Jurkat, Clone E6-1 (cell line): ENCODE results near the gene KRTAP1-3.
"Not testable (repeated sequence)": the region's sequence is repeated elsewhere in the genome, so short reads cannot be mapped to it uniquely, and the experiment has no call there.

Experiments used
- DNase-seq: peaks from one replicate; pipeline ENCODE4 v3.0.0-alpha.2; 2011; ENCODE audit warnings: low read depth, low spot score
- H3K4me3 ChIP-seq: 2 replicates; pipeline ENCODE4 v1.5.1; 2011; ENCODE audit warnings: mild to moderate bottlenecking, low read length, control low read depth, moderate library complexity

Gene KRTAP1-3

DNA sequence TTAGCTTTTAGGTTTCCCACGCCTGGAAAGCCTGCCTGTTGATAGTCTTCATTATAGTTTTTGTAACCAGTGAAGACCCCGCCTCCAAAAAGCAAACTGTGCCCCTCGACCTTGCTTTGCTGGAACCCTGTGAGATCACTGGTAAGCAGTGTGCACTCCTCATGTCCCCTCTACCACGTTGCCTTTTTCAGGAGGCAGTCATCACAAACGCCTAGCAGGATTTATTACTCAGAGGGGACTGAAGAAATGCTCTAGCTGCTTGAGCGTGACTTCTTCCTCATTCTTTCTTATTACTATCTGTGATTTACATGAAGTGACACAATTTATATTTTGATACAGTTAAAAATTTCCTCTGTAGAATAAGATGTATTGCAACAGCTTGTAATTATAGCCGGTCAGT is 19.2 kb downstream of the KRTAP1-3 start:
- DNase-seq, result no peak
- H3K4me3 ChIP-seq, result no peak overlapping the region

DNA sequence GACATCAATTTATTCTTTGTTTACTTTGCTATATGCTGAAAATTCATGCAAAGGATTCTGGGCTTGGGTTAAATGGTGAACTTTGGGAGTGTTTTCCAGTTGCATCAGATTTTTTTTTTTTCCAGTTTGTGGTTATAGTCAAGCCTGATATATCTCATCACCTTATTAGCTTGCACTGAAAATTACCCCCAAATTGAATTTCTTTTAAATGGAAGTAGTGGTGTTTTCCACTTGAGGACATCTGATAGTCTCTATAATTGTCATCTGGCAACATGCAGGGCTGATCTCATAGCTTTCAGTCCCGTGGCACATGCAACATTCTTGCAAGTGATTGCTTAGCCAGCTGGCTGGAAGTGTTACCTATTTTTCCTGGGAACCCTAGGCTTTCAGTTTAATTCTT is 21.1 kb downstream of the KRTAP1-3 start:
- no peak for DNase-seq
- no peak overlapping the region for H3K4me3 ChIP-seq

GRCh38 chr17:41013181-41013580 is 21.5 kb downstream of the KRTAP1-3 start:
- no peak for DNase-seq
- no peak overlapping the region for H3K4me3 ChIP-seq

- DNase-seq, result no peak
- H3K4me3 ChIP-seq, result no peak overlapping the region
These were observed 22.2 kb downstream of the KRTAP1-3 start for GRCh38 chr17:41012326-41013120.

DNA sequence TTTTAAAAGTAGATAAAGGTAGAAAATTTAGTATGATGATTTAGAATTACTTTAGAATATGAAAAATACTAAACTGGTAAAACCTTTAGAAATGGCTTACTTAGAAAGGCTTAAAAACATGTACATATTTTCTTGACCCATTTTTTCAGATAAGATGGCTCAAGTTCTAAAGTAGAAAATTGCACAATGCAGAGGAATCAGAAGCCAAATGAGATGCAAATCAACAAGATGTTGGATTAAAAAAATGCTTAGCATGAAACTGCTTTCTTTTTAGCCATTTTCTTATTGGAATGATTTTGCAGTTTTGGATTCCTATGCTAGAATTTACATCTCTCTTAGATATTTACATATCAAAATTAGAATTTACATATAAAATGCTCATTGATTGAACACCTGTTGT is 24.2 kb downstream of the KRTAP1-3 start:
- no peak overlapping the region for H3K4me3 ChIP-seq
- DNase-seq, result no peak

DNA sequence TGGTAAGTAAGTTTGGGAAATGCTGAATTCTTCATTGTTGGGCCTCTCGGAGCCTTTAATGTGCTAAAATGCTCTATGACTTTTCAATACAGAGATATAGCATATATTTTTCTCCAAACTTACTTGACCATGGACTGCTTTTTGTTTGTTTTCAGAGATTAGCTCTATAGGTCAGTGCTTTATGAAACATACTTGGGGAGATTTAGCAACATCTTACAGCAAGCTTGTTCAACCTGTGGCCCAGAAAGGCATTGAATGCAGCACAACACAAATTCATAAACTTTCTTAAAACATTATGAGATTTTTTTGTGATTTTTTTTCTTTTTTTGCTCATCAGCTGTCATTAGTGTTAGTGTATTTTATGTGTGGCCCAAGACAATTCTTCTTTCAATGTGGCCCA is 24.7 kb downstream of the KRTAP1-3 start:
- DNase-seq, result no peak
- H3K4me3 ChIP-seq, result no peak overlapping the region

DNA sequence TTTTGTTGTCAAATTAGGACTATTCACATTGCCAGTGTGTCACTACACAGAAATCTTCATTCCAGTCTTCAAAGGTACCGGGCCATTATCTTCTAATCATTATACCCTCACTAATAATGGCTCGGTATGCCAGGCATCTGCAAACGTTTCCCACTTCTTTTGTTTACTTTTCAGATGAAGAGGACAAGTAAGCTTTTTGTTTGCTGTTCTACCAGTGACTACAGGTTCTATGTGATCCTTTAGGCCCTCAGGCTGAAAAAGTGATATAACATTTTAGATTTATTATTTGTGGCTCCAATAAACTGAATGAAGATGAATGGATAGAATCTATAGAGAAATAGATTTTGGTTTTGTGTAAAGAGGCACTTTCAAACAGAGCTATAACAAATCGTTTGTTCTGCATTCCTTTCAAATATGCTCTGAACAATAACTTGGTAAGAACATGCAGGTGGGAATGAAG is 25.3 kb downstream of the KRTAP1-3 start:
- no peak overlapping the region for H3K4me3 ChIP-seq
- DNase-seq, result no peak

DNA sequence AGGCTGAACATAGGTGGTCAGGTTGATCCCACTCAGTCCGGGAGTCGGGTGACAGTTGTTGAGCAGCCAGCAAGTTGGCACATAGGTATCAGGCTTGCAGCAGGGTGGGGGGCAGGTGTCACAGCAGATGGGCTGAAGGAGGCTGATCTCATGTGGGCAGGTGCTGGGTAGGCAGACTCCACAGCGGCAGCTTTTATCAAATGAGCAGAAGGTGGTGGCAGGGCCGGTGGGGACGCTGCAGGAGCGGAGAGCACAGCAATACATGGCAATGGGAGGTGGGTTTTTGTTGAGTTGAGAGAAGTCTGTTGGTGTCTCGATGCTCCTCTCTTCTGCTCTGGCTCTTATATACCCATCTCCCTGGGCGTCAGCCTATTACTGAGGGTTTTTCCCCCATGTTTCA is 25.9 kb downstream of the KRTAP1-3 start, which contains the start of gene KRTAP3-1:
Gene KRTAP3-1, minus strand, starts transcription at position 318 of the 400 bp plus-strand sequence. Its CDS starts 54 bp downstream, at position 264.
- DNase-seq, result no peak
- no peak within 1 kb of the TSS for H3K4me3 ChIP-seq

DNA sequence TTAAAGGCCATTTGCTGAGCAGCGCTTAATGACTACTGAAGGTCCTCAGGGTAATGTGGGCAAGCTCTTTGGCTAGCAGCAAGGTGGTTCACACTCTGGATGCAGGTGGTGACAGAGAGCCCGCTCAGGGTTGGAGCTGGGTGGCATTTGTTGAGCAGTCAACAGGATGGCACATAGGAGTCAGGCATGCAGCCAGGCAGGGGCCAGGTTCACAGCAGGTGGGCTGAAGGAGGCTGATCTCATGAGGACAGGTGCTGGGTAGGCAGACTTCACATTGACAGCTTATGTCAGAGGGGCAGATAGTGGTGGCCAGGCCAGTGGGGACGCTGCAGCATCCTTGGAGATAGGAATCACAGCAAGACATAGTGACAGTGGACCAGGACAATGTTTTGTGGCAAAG is 30.3 kb downstream of the KRTAP1-3 start:
- no peak for DNase-seq
- H3K4me3 ChIP-seq, result no peak overlapping the region

- no peak for DNase-seq
- no peak overlapping the region for H3K4me3 ChIP-seq
These were observed 30.7 kb downstream of the KRTAP1-3 start for GRCh38 chr17:41003926-41004325.

GRCh38 chr17:41002814-41003213 is 31.9 kb downstream of the KRTAP1-3 start:
- no peak for DNase-seq
- H3K4me3 ChIP-seq, result no peak overlapping the region

DNA sequence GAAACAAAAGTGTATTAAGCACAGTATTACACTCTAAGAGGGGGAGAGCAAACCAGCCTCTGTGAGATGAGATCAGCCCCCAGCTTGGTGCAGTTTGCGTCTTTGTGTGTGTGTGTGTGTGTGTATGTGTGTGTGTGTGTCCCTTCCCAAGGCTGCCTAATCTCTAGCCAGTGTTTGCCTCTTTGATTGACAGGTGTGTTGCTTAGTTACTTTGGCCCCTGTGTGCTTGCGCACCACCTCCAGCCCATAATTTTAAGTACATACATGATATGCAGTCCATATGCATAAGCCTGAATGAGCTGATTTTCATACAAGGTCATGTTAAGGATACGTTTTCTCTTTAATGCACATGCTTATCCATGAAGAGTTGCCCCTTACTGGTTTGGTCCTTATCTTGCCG is 32.9 kb downstream of the KRTAP1-3 start:
- no peak overlapping the region for H3K4me3 ChIP-seq
- DNase-seq, result no peak

- DNase-seq, H3K4me3 ChIP-seq: not testable (repeated sequence)
These were observed 35.1 kb downstream of the KRTAP1-3 start, which contains the start of gene KRTAP3-2 for GRCh38 chr17:40999563-40999962. TSS of gene KRTAP3-2 (minus strand) at chr17:40999906. CDS start at chr17:40999853, 53 bp downstream.

DNA sequence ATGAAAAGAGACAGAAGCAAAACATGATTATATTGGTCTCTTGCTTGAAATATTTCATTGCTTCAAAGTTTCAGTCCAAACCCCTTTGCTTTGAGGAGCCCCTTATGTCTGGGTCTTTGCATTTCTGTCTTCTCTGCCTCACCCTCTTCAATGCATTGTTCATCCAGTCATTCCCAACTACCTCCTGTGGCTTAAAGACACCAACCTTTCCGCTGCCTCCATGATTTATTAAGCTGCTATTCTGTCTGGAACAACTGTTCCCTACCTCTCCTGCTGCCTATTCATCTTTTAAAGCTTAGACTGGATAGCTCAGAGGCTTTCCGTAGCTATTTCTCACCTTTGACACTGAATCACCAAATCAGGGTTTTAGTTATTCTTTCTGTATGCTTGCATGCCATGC is 37.3 kb downstream of the KRTAP1-3 start:
- DNase-seq, result no peak
- H3K4me3 ChIP-seq, result no peak overlapping the region

GRCh38 chr17:40996829-40997228 is 37.8 kb downstream of the KRTAP1-3 start:
- H3K4me3 ChIP-seq, result no peak overlapping the region
- DNase-seq, result no peak

DNA sequence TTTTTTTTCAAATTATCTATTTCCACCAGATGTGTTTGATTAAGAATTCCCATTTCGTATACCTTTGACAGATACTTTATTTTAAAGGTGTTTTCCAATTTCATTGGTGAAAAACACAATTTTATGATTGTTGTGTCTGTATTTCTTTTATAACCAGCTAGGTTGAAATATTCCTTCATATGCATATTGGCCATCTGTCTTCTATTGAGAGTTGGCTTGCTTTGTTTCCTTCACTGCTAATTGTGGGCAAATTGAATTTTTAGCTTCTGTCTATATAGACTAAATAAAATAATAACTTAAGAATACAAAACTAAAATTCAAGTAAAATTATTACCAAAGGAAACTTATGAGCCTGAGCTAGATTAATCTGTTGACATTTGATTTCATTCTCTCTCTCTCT is 39.6 kb downstream of the KRTAP1-3 start:
- DNase-seq, result no peak
- no peak overlapping the region for H3K4me3 ChIP-seq

- H3K4me3 ChIP-seq, result no peak within 1 kb of the TSS
- no peak for DNase-seq
These were observed 40.8 kb downstream of the KRTAP1-3 start, which contains the start of gene KRTAP3-3 for GRCh38 chr17:40993839-40994238. TSS of gene KRTAP3-3 (minus strand) at chr17:40994164. CDS start at chr17:40994097, 67 bp downstream.

DNA sequence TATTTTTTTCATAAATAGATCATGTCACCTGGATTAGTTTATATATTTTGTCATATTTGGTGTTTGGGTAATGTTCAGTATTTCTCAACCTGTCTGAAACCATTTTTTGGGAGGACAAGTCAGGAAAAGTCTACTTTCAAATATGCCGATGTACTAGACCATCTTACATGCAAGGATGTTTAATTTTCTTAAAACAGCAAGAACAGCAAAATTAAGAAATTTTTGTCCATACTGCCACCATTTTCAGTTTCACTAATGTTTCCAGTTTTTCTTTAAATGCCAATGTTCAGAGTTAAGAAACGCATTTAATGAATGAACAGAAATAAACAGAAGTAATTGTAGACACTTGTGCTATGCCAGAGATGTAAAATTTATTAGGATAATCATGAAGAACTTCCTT is 41.6 kb downstream of the KRTAP1-3 start:
- no peak for DNase-seq
- no peak overlapping the region for H3K4me3 ChIP-seq

GRCh38 chr17:40992666-40993065 is 42.0 kb downstream of the KRTAP1-3 start:
- no peak overlapping the region for H3K4me3 ChIP-seq
- DNase-seq, result no peak

- DNase-seq, result no peak
These were observed 47.8 kb downstream of the KRTAP1-3 start for GRCh38 chr17:40986920-40987319.

GRCh38 chr17:40984226-40984625 is 50.4 kb downstream of the KRTAP1-3 start, which contains the start of gene KRT40:
TSS of gene KRT40 (minus strand) at chr17:40984326. CDS start at chr17:40984273, 53 bp downstream.
- no peak within 1 kb of the TSS for H3K4me3 ChIP-seq

More at GRCh38 chr17:40986920-40987319, 47.8 kb downstream of the KRTAP1-3 start:
- no peak overlapping the region for H3K4me3 ChIP-seq

More at GRCh38 chr17:40984226-40984625, 50.4 kb downstream of the KRTAP1-3 start, which contains the start of gene KRT40:
- DNase-seq, result no peak
